Measurements from ENCODE around the gene AQP3.
"Not testable (repeated sequence)": the region's sequence is repeated elsewhere in the genome, so short reads cannot be mapped to it uniquely, and the experiment has no call there.

The AQP3 gene

GRCh38 chr9:33461492-33461891 lies 14.1 kb upstream of the AQP3 start:
- Histone ChIP-seq H3K27ac (ENCODE audit: low read depth, low read length) (no peak overlapping the region), H3K4me3 (ENCODE audit: low read depth in 1 of 2, low read length in 2 of 2) (no peak overlapping the region), H3K27me3 (ENCODE audit: control insufficient read depth in 1 of 2, insufficient read depth in 2 of 2, low read length in 2 of 2) (no peaks in the 10 kb centered on the region), H3K9ac (ENCODE audit: low read length) (no peak overlapping the region), H3K9me3 (ENCODE audit: low read length) (no peaks in the 10 kb centered on the region), H3K4me1 (ENCODE audit: insufficient read depth, low read length) (no peaks in the 10 kb centered on the region), H3K36me3 (ENCODE audit: insufficient read depth, low read length) (peaks cover 51% of the 10 kb centered on the region)

GRCh38 chr9:33460854-33461253 lies 13.5 kb upstream of the AQP3 start:
- Histone ChIP-seq H3K9ac (ENCODE audit: low read length) (no peak overlapping the region), H3K9me3 (ENCODE audit: low read length) (no peaks in the 10 kb centered on the region), H3K4me1 (ENCODE audit: insufficient read depth, low read length) (no peaks in the 10 kb centered on the region), H3K4me3 (ENCODE audit: low read depth in 1 of 2, low read length in 2 of 2) (no peak overlapping the region), H3K36me3 (ENCODE audit: insufficient read depth, low read length) (peaks cover 45% of the 10 kb centered on the region), H3K27ac (ENCODE audit: low read depth, low read length) (no peak overlapping the region), H3K27me3 (ENCODE audit: control insufficient read depth in 1 of 2, insufficient read depth in 2 of 2, low read length in 2 of 2) (no peaks in the 10 kb centered on the region)

GRCh38 chr9:33459115-33459514 lies 11.7 kb upstream of the AQP3 start:
- Histone ChIP-seq H3K4me3 (ENCODE audit: low read depth in 1 of 2, low read length in 2 of 2) (no peak overlapping the region), H3K9me3 (ENCODE audit: low read length) (no peaks in the 10 kb centered on the region), H3K27me3 (ENCODE audit: control insufficient read depth in 1 of 2, insufficient read depth in 2 of 2, low read length in 2 of 2) (no peaks in the 10 kb centered on the region), H3K27ac (ENCODE audit: low read depth, low read length) (no peak overlapping the region), H3K9ac (ENCODE audit: low read length) (no peak overlapping the region), H3K36me3 (ENCODE audit: insufficient read depth, low read length) (peaks cover 28% of the 10 kb centered on the region), H3K4me1 (ENCODE audit: insufficient read depth, low read length) (no peaks in the 10 kb centered on the region)

GRCh38 chr9:33458444-33458843 lies 11.1 kb upstream of the AQP3 start:
- no peak overlapping the region for H3K9ac ChIP-seq (ENCODE audit: low read length)
- no peaks in the 10 kb centered on the region for H3K9me3 ChIP-seq (ENCODE audit: low read length)
- no peaks in the 10 kb centered on the region for H3K27me3 ChIP-seq (ENCODE audit: control insufficient read depth in 1 of 2, insufficient read depth in 2 of 2, low read length in 2 of 2)
- no peaks in the 10 kb centered on the region for H3K4me1 ChIP-seq (ENCODE audit: insufficient read depth, low read length)
- no peak overlapping the region for H3K4me3 ChIP-seq (ENCODE audit: low read depth in 1 of 2, low read length in 2 of 2)
- H3K36me3 ChIP-seq (ENCODE audit: insufficient read depth, low read length), result peaks cover 21% of the 10 kb centered on the region
- no peak overlapping the region for H3K27ac ChIP-seq (ENCODE audit: low read depth, low read length)

- no peak overlapping the region for H3K9ac ChIP-seq (ENCODE audit: low read length)
- no peaks in the 10 kb centered on the region for H3K27me3 ChIP-seq (ENCODE audit: control insufficient read depth in 1 of 2, insufficient read depth in 2 of 2, low read length in 2 of 2)
- no peaks in the 10 kb centered on the region for H3K4me1 ChIP-seq (ENCODE audit: insufficient read depth, low read length)
- H3K27ac ChIP-seq (ENCODE audit: low read depth, low read length), result no peak overlapping the region
- H3K9me3 ChIP-seq (ENCODE audit: low read length), result no peaks in the 10 kb centered on the region
- H3K4me3 ChIP-seq (ENCODE audit: low read depth in 1 of 2, low read length in 2 of 2), result no peak overlapping the region
- no peaks in the 10 kb centered on the region for H3K36me3 ChIP-seq (ENCODE audit: insufficient read depth, low read length)
Measured at GRCh38 chr9:33455945-33456344, 8.6 kb upstream of the AQP3 start.

GRCh38 chr9:33455456-33455855 lies 8.1 kb upstream of the AQP3 start:
- not testable (repeated sequence) for H3K9ac ChIP-seq (ENCODE audit: low read length); H3K36me3 ChIP-seq (ENCODE audit: insufficient read depth, low read length); H3K4me1 ChIP-seq (ENCODE audit: insufficient read depth, low read length); H3K9me3 ChIP-seq (ENCODE audit: low read length); H3K27me3 ChIP-seq (ENCODE audit: control insufficient read depth in 1 of 2, insufficient read depth in 2 of 2, low read length in 2 of 2); H3K4me3 ChIP-seq (ENCODE audit: low read depth in 1 of 2, low read length in 2 of 2); H3K27ac ChIP-seq (ENCODE audit: low read depth, low read length)

GRCh38 chr9:33454661-33455026 lies 7.3 kb upstream of the AQP3 start:
- not testable (repeated sequence) for H3K4me1 ChIP-seq (ENCODE audit: insufficient read depth, low read length); H3K4me3 ChIP-seq (ENCODE audit: low read depth in 1 of 2, low read length in 2 of 2); H3K9me3 ChIP-seq (ENCODE audit: low read length); H3K9ac ChIP-seq (ENCODE audit: low read length); H3K36me3 ChIP-seq (ENCODE audit: insufficient read depth, low read length); H3K27me3 ChIP-seq (ENCODE audit: control insufficient read depth in 1 of 2, insufficient read depth in 2 of 2, low read length in 2 of 2); H3K27ac ChIP-seq (ENCODE audit: low read depth, low read length)

- Histone ChIP-seq H3K4me1 (ENCODE audit: insufficient read depth, low read length) (no peaks in the 10 kb centered on the region), H3K27me3 (ENCODE audit: control insufficient read depth in 1 of 2, insufficient read depth in 2 of 2, low read length in 2 of 2) (no peaks in the 10 kb centered on the region), H3K27ac (ENCODE audit: low read depth, low read length) (no peak overlapping the region), H3K4me3 (ENCODE audit: low read depth in 1 of 2, low read length in 2 of 2) (no peak overlapping the region), H3K9ac (ENCODE audit: low read length) (no peak overlapping the region), H3K9me3 (ENCODE audit: low read length) (no peaks in the 10 kb centered on the region), H3K36me3 (ENCODE audit: insufficient read depth, low read length) (no peaks in the 10 kb centered on the region)
Measured at GRCh38 chr9:33453999-33454660, 6.7 kb upstream of the AQP3 start.

GRCh38 chr9:33453286-33453860 lies 6.0 kb upstream of the AQP3 start:
- Histone ChIP-seq H3K4me1 (ENCODE audit: insufficient read depth, low read length) (no peaks in the 10 kb centered on the region), H3K9ac (ENCODE audit: low read length) (no peak overlapping the region), H3K9me3 (ENCODE audit: low read length) (no peaks in the 10 kb centered on the region), H3K4me3 (ENCODE audit: low read depth in 1 of 2, low read length in 2 of 2) (no peak overlapping the region), H3K27me3 (ENCODE audit: control insufficient read depth in 1 of 2, insufficient read depth in 2 of 2, low read length in 2 of 2) (peaks cover 0 to 2% of the 10 kb centered on the region in 2 donors), H3K36me3 (ENCODE audit: insufficient read depth, low read length) (no peaks in the 10 kb centered on the region), H3K27ac (ENCODE audit: low read depth, low read length) (no peak overlapping the region)

- Histone ChIP-seq H3K36me3 (ENCODE audit: insufficient read depth, low read length) (no peaks in the 10 kb centered on the region), H3K27me3 (ENCODE audit: control insufficient read depth in 1 of 2, insufficient read depth in 2 of 2, low read length in 2 of 2) (peaks cover 0 to 3% of the 10 kb centered on the region in 2 donors), H3K9me3 (ENCODE audit: low read length) (no peaks in the 10 kb centered on the region), H3K9ac (ENCODE audit: low read length) (no peak overlapping the region), H3K4me3 (ENCODE audit: low read depth in 1 of 2, low read length in 2 of 2) (no peak overlapping the region), H3K27ac (ENCODE audit: low read depth, low read length) (no peak overlapping the region), H3K4me1 (ENCODE audit: insufficient read depth, low read length) (no peaks in the 10 kb centered on the region)
Measured at GRCh38 chr9:33452828-33453271, 5.5 kb upstream of the AQP3 start.

- Histone ChIP-seq H3K36me3 (ENCODE audit: insufficient read depth, low read length) (no peaks in the 10 kb centered on the region), H3K9me3 (ENCODE audit: low read length) (no peaks in the 10 kb centered on the region), H3K27me3 (ENCODE audit: control insufficient read depth in 1 of 2, insufficient read depth in 2 of 2, low read length in 2 of 2) (peaks cover 0 to 3% of the 10 kb centered on the region in 2 donors), H3K9ac (ENCODE audit: low read length) (no peak overlapping the region), H3K27ac (ENCODE audit: low read depth, low read length) (no peak overlapping the region), H3K4me1 (ENCODE audit: insufficient read depth, low read length) (peaks cover 10% of the 10 kb centered on the region), H3K4me3 (ENCODE audit: low read depth in 1 of 2, low read length in 2 of 2) (no peak overlapping the region)
Measured at GRCh38 chr9:33450621-33451146, 3.3 kb upstream of the AQP3 start.

- no peak overlapping the region for H3K9ac ChIP-seq (ENCODE audit: low read length)
- H3K4me1 ChIP-seq (ENCODE audit: insufficient read depth, low read length), result peaks cover 10% of the 10 kb centered on the region
- H3K9me3 ChIP-seq (ENCODE audit: low read length), result no peaks in the 10 kb centered on the region
- H3K4me3 ChIP-seq (ENCODE audit: low read depth in 1 of 2, low read length in 2 of 2), result no peak overlapping the region
- no peak overlapping the region for H3K27ac ChIP-seq (ENCODE audit: low read depth, low read length)
- no peaks in the 10 kb centered on the region for H3K36me3 ChIP-seq (ENCODE audit: insufficient read depth, low read length)
- H3K27me3 ChIP-seq (ENCODE audit: control insufficient read depth in 1 of 2, insufficient read depth in 2 of 2, low read length in 2 of 2), result peaks cover 0 to 3% of the 10 kb centered on the region in 2 donors
Measured at GRCh38 chr9:33449715-33450114, 2.3 kb upstream of the AQP3 start.
